ENCODE results near the gene PITPNC1.
"Not testable (repeated sequence)": the region's sequence is repeated elsewhere in the genome, so short reads cannot be mapped to it uniquely, and the experiment has no call there.

PITPNC1 gene

DNA sequence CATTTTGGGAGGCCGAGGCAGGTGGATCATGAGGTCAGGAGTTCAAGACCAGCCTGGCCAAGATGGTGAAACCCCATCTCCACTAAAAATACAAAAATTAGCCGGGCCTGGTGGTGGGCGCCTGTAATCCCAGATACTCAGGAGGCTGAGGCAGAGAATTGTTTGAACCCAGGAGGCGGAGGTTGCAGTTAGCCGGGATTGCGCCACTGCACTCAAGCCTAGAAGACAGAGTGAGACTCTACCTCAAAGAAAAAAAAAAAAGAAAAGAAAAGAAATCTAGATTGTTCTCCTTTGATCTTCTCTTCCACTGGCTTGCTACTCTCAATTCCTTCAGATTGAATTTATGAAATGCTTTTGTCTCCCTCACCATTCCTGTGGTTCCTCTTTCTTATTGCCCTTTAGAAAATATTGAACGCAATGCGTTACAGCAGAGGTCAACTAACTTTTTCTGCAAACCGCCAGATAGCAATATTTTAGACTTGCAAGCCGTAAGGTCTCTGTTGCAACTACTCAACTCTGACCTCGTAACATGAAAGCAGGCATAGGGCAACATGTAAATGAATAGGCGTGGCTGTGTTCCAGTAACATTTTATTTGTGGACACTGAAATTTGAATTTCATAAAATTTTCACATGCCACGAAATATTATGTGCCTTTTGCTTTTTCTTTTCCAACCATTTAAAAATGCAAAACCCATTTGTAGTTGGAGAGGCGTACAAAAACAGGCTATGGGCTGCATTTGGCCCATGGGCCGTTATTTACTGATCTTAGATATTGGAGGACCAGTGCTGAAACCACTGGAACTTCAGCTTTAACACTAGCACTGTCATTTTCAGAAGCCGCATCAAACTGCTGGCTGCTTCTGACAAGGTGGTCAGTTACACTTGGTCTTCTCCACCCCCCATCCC lies 24.8 kb downstream of the PITPNC1 start:
- DNase-seq: no peak

- no peak for DNase-seq
These were observed 26.0 kb downstream of the PITPNC1 start for GRCh38 chr17:67403065-67403464.

DNA sequence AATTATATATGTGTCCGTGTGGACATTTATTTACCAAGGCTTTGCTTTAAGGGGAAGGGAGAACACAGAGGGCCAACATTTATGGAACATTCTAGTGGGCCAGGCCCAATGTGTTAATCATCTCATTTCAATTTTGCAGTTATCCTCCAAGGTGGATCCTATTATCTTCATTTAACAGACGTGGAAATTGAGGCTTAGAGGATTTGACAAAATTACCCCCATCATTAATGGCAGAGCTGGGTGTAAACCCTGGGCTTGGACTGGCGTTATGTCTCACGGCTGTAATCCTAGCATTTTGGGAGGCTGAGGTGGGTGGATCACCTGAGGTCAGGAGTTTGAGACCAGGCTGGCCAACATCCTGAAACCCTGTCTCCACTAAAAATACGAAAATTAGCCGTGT lies 26.4 kb downstream of the PITPNC1 start:
- no peak for DNase-seq

GRCh38 chr17:67408455-67408830 lies 31.4 kb downstream of the PITPNC1 start:
- DNase-seq: not testable (repeated sequence)

- DNase-seq: no peak
These were observed 34.3 kb downstream of the PITPNC1 start for GRCh38 chr17:67411397-67411796.

GRCh38 chr17:67412032-67412431 lies 35.0 kb downstream of the PITPNC1 start:
- DNase-seq: no peak

- no peak for DNase-seq
These were observed 35.9 kb downstream of the PITPNC1 start for GRCh38 chr17:67412941-67413340.

GRCh38 chr17:67413388-67413787 lies 36.3 kb downstream of the PITPNC1 start:
- no peak for DNase-seq

GRCh38 chr17:67414130-67414529 lies 37.0 kb downstream of the PITPNC1 start:
- no peak for DNase-seq

GRCh38 chr17:67414559-67414958 lies 37.5 kb downstream of the PITPNC1 start:
- DNase-seq: no peak

- no peak for DNase-seq
These were observed 38.2 kb downstream of the PITPNC1 start for GRCh38 chr17:67415291-67415690.

DNA sequence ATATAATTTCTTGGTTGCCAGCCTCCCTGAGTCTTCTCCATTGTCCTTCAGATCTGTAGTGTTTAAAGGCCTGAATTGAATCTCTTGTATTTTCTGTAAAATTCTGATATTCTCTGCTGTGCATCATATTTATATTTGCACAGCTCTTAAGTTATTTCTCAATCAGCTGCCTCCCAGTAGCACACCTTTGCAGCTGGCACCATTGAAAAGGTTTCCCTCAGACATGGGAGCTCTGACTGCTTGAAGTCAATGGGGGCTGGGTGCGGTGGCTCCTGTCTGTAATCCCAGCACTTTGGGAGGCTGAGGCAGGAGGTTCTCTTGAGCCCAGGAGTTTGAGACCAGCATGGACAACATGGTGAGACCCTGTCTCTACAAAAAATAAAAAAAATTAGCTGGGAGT lies 40.4 kb downstream of the PITPNC1 start:
- no peak for DNase-seq

DNA sequence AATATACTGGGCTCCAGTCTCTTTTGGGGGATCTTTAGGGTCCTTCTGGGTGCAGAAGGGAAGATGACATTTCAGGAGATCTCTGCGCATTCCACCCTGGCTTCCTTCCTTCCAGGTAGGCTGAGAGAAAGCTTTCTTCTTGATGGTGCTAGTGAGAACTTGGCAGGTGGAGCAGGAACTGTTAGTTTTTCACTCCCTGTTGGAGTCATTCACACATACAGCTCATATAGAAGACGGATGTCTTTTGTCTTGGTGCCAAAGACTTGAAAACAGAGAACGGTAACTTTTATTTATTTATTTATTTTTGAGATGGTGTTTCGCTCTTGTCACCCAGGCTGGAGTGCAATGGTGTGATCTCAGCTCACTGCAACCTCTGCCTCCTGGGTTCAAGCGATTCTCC lies 43.9 kb downstream of the PITPNC1 start:
- DNase-seq: no peak

- DNase-seq: peak in 1 of 4 experiments; percentile 11
These were observed 44.8 kb downstream of the PITPNC1 start for GRCh38 chr17:67421869-67422273.

DNA sequence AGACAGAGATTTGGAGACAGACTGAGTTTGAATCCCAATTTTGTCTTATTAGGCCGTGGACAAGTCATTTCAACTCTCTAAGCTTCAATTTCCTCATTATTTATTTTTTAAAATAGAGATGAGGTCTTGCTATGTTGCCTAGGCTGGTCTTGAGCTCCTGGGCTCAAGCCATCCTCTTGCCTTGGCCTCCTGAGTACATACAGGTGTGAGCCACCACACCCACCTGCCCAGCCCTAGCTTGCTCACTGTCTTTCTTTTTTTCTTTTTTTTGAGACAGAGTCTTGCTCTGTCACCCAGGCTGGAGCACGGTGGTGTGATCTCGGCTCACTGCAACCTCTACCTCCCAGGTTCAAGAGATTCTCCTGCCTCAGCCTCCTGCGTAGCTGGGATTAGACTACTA lies 45.2 kb downstream of the PITPNC1 start:
- DNase-seq: peak in 1 of 4 experiments; percentile 26

DNA sequence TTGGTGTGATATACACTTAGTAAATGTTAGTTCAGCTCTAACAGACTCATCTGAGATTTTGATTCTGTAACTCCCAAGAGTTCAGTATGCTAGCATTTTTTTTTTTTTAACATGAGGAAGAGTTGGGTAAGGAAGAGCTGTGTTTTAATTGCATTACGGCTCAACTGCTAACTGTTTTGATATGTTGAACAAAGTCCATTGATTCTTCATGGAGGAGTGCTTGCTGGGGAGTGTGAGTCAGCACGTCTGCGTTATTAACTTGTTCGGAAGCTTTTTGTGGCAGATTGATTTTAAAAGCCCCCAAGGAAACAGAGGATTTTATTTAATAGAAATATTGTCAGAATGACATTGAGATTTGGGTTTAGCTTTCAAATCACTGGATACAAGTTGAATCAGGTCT lies 45.8 kb downstream of the PITPNC1 start:
- no peak for DNase-seq

DNA sequence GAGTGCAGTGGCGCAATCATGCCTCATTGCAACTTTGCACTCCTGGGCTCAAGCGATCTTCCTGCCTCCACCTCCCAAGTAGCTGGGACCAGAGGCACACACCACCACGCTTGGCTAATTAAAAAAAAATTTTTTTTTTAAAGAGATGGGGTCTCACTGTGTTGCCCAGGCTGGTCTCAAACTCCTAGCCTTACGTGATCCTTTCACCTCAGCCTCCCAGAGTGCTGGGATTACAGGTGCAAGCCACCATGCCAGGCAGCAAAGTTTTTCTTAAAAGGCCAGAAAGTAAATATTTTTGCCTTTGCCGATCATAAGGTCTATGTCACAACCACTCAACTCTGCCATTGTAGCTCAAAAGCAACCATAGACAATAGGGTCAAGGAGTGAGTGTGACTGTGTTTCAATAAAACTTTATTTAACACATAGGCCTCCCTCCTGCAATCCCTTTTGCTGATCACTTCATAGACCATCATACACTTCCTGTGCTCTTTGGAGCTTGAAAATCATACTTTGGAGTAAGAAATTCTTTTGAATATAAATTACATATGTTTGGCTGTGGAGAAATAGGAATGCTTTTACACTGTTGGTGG lies 48.6 kb downstream of the PITPNC1 start:
- DNase-seq: no peak

DNA sequence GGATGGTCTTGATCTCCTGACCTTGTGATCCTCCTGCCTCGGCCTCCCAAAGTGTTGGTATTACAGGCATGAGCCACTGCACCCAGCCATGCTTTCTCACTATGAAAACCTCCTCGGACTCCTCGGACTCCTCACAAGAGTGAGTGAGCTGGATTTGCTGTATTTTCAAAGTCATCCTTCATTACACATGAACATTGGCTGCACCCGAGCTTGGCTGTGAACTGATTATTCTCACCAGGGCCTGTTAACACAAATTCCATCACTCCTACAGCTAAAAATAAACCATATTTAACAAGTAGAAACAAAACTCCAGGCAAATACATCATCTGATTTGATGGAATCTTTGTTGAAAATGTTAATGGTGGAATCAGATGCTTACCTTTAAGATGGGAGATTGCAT lies 50.3 kb downstream of the PITPNC1 start:
- DNase-seq: no peak

GRCh38 chr17:67430515-67430914 lies 53.4 kb downstream of the PITPNC1 start:
- DNase-seq: not testable (repeated sequence)

- DNase-seq: no peak
These were observed 54.4 kb downstream of the PITPNC1 start for GRCh38 chr17:67431249-67432015.

DNA sequence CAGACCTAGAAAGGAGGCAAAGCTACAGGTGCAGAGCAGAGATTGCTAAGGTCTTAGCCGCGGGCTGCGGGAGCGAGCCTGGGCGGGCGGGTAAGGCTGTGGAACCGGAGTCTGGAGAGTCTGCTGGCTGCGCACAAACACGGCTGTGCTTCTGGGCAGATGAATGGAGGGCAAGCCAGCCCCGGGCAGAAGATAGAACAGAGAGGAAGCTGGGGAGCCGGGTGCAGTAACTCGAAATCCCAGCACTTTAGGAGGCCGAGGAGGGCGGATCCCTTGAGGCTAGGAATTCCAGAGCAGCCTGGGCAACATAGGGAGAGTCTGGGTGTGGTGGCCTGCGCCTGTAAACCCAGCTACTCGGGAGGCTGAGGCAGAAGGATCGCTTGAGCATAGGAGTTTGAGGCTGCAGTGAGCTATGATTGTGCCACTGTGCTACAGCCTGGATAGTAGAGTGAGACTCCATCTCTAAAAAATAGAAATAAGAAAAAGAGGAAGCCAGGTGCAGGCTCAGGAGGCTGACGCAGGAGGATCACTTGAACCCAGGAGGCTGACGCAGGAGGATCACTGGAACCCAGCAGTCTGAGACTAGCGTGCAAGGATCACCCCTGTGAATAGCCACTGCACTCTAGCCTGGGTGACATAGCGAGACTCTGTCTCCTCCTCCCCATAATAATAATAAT lies 56.3 kb downstream of the PITPNC1 start:
- no peak for DNase-seq

GRCh38 chr17:67434061-67434525 lies 57.0 kb downstream of the PITPNC1 start:
- DNase-seq: peak in 2 of 4 experiments; percentile 27 to 43

GRCh38 chr17:67435122-67435521 lies 58.0 kb downstream of the PITPNC1 start:
- DNase-seq: peak in 2 of 4 experiments; percentile 23 to 32
